GM19452 (cell line): ENCODE results near the gene NTMT1.
A peak's percentile ranks its signal among the peaks of the same experiment; 100 is the strongest.
"Not testable (repeated sequence)": the region's sequence is repeated elsewhere in the genome, so short reads cannot be mapped to it uniquely, and the experiment has no call there.

Source experiments
- ATAC-seq: cut with Tn5 transposase; IDR thresholded peaks from one replicate; pipeline ENCODE4 v1.9.1; 2021; ENCODE audit not compliant: unreplicated experiment

The NTMT1 gene, protein sequence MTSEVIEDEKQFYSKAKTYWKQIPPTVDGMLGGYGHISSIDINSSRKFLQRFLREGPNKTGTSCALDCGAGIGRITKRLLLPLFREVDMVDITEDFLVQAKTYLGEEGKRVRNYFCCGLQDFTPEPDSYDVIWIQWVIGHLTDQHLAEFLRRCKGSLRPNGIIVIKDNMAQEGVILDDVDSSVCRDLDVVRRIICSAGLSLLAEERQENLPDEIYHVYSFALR

DNA sequence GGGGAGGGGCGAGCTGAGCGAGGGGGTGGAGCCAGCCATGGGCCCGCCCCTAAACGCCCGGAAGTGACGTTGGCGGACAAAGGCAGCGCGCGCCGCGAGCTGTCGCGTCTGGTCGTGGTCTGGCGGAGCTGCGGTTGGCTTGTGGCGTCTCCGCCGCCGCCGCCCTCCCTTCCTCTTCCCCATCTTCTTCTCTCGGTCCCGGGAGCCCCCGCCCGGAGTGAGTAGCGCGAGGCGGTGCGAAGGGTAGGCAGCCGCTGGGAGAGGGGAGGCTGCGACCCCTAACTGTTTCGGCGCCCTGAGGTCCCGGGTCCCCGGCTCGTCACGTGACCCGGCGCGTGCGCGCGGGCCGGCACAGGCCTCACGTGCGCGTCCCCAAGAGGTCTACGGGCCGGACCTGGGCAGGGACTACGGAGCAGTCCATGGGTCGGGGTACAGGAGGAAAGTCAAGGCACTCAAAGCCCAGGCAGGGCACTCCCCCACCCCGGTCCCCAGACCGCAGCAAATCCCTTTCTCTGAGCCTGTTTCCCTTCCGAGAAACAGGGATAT lies at the start of gene NTMT1:
NTMT1 (plus strand) TSS at position 85 of the 546 bp plus-strand sequence. CDS start 6,541 bp downstream, outside the sequence.
- ATAC-seq: peak; percentile 74

DNA sequence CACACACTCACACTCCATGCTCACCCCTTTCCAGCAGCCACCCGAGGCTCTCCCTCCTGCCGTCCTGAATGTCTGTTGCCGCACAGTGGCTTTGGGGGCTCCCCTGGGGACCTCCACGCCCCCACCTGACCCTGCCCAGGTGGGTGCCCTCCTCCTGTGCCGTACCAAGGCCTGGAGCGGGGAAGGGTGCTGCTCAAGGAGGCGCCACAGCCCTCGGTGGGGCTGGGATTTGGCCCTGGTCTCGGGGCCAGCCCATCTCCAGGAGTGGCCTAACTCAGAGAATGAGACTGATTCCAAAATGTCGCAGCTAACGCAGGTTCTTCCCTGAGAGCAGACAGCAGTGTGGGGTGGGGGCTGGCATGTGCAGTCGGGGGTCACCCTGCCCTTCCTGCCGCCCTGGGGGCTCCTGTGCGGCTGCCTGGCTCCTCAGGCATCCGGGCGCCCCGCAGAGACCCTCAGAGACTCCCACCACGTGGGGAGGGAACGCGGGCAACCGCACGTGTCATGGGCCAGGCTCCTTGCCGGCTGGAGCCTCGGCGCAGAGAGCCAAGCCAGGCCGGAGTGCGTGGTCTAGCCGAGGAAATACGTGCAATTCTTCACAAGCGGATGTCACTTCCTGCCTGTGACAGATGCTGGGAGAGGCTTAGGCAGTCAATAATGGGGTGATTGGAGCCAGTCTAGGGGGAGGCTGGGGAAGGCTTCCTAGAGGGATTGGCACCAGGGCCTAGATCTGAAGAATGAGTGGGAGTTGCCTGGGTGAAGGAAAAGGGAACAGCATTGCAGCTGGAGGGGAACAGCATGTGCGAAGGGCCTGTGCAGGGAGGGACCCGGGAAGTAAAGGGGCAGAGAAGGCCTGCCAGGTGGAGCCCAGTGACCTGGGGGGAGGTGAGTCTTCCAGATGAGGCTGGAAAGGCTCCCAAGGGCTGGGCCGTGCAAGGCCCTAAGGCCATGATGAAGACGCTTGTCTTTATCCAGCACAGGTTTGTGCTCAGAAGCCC lies 49.1 kb upstream of the NTMT1 start:
- ATAC-seq: no peak

DNA sequence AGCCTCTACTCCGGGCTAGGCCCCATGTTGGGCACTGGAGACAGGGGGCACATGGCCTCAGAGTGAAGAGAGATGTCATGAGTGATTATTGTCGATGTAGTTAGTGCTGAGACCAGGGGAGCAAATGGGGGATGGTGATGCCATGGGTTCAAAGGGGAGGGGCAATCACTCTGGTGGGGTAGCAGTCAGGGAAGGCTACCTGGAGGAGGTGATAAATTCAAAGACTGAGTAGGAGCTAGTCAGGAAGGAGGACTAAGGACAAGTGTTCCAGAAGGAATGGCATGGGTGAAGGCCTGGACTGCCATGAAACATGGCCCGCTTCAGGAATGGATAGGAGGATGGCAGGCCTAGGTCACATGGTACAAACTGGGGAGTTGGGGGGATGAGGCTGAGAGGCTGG lies 46.7 kb upstream of the NTMT1 start:
- no peak for ATAC-seq

DNA sequence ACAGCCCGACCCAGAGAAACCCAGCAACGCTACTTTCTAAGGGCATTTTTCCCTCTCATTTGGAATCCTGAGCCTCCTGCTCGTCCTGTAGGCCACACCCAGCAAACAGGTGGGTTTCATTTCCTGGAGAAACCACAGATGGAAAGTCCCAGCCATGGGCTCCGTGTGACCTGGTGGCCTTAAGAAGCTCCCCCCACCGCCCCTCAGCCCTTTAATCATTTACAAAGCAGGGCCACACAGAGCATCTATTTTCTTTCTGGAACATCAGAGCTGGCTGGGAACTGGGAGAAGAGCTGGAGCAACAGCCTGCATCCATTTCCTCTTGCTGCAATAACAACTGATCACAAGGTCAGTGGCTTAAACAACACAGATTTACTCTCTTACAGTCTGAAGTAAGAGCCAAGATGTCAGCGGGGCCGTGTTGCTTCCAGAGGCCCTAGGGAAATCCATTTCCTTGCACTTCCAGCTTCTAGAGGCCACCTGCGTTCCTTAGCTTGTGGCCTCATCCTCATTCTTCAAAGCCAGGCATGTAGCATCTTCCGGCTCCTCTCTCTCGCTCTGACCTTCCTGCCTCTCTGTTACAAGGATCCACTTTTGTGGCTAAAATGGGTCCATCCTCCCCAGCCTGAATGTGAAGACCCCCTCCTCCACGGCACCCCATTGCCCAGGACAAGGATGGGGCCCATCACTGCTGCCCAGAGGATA lies 45.6 kb upstream of the NTMT1 start:
- ATAC-seq: no peak

DNA sequence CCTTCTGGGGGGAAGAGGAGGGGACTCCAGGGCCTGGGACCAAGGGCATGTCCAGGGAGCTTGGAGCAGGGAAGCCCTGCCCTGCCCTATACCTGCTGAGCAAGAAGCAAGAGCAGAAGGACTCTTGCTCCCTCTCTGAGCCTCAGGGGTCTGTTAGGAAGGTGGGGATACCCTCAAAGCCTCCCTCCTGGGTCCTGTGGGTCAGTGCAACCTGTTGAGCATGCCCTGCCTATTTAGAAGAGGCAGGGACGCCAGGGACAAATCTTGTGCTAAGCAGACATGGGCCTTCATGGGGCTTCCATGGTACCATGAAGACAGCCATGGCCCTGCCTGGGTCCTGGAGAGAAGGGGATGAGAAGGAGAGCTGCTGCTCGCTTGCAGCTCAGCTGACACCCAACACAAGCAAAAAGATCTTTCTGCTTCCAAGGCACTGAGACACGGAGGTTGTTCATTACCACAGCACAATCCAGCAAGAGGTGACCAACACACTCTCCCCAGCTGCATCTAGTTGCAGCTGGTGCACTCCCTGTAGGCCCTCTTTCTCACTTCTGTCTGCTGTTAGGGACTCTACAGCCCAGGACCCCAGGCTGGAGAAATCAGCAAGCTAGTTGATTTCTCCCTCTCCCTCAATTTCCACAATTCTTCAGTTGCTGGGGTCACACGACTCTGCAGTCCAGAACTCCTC lies 44.3 kb upstream of the NTMT1 start:
- ATAC-seq: no peak

DNA sequence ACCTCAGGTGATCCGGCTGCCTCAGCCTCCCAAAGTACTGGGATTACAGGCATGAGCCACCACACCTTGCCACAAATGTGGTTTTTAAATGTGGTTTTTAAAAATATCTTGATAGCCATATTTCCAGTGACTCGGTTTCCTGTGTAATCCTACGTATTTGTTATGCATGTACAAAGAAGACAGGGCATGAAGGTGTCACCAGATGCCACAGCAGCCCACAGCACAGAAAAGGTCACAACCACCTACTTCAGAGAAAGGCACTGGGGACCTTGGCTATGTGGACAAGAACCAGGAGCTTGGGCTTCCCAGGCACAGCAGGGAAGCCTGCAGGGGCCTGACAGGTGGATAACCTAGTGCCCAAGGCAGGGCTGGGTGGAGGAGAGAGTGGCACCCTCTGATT lies 43.1 kb upstream of the NTMT1 start:
- no peak for ATAC-seq

DNA sequence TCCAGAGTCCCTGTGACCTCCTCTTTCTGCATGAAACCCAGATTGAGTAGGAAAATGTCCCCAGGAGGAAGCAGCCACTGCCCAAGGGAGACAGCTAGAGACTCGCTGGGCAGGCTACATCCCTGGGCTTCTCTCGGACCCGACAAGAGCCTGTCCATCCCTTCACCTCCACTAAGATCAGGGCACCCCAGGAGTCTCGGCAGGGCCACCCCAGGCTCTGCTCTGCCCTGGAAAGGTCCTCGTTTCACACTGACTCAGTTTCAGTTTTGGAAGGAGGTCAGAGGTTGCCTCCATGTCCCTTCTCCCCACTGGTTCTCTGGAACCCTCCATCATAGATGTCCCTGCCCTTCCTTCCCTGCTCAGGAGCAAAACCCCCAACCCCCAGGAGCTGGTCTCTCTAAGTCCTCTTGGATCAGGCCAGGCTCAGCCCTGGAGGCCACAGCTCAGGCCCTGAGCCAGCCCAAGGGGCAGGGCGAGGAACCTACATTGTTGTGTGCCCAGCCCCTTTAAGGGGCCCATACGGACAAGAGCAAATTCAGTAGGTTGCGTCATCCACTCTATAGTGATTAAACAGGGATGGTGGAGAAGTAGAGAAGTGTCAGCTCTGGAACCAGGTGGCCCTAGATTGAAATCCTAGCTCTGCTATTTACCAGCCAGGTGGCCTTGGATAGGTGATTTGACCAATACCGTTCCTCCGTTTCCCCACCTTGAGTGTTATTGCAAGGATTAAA lies 42.5 kb upstream of the NTMT1 start:
- ATAC-seq: no peak

DNA sequence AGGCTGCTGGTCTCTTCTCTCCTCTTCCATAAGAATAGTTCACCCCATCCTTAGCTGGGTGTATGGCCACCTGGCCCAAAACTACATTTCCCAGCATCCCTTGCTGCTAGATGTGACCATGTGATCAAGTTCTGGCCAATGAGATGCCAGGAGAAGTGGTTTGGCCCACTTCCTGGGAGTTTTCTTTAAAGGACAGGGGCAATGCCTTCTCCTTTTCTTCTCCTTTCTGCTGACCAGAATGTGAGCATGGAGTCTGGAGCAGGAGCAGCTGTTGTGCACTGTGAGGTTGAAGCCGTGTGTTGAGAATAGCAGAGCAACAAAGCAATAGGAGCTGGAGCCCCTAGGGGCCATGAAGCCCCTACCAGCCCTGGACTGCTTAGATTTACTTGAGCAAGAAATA lies 41.8 kb upstream of the NTMT1 start:
- ATAC-seq: no peak

DNA sequence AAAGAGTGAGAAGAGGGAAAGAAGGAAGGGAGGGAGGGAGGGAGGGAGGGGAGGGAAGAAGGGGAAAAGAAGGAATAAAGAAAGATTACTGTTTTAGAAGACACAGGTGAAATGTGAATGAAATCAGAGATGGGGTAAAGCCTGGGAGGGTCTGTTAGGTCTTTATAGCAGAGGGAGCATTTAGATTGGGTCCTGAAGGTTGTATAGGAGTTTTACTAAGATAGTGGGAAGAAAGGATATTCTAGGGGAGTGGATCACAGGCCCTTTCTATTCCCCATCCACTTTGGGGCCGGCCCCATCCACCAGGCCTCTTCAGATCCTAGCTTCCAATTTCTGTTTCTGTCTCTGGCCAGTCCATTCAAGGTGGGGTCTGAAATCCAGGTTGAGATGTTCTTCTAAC lies 40.6 kb upstream of the NTMT1 start:
- no peak for ATAC-seq

DNA sequence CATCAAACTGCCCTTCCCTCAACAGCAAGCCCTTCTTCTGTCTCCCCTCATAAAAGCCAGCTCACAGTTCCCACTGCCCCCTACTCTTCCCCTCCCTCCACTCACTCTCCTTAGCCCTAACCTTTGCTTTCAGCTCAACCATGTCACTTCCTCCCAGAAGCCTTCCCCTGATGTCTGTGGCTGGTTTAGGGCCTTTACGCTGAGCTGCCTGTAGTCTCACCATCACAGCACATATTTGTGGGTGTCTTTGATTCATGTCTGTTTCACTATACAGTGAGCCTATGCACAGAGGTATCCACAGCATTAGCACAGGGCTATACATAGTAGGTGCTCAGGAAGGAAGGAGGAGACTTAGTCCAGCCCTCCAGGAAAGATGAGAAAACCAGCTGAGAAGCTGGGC lies 39.7 kb upstream of the NTMT1 start:
- ATAC-seq: no peak

DNA sequence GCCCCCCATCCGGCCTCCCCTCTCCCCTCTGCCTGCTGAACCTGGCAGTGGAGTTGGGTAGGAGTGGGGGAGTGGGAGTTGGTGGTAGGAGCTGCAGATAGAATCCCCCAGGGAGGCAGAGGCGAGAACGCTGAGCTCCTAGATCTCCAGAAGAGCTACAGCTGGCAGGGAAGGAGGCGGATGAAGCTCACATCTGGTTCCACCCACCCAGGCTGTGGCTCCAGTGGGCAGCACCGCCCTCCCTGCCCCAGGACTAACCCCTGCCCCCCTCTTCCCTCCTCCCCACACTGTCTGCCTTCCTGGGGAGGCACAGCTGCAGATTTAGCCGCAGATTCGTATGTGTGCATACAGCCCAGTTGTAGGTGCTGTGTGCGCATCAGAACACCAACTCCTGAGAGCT lies 39.3 kb upstream of the NTMT1 start:
- ATAC-seq: no peak

DNA sequence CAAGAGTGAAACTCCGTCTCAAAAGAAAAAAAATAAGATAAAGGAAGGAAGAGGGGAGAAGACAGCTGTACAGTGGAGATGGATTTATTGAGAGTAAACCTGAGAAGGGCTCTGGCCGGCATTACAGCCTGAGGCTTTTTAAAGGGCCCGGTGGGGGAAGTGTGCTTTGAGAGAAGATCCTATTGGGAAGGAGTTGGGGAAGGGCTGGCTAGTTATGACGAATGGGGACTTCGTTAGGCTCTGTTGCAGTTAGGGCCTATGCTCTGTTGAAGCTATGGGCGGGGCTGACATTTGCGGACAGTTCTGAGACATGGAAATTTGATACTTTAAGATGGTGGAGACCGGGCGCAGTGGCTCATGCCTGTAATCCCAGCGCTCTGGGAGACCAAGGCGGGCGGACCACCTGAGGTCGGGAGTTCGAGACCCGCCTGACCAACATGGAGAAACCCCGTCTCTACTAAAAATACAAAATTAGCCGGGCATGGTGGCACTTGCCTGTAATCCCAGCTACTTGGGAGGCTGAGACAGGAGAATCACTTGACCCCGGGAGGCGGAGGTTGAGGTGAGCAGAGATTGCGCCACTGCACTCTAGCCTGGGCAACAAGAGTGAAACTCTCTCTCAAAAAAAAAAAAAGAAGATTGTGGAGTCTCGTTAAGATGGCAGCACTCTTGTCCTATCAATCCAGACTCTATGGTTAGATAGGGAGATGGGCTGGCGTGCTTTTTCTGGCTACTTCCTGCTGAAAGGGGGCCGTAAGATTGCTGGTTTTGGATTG lies 38.3 kb upstream of the NTMT1 start:
- ATAC-seq: no peak

DNA sequence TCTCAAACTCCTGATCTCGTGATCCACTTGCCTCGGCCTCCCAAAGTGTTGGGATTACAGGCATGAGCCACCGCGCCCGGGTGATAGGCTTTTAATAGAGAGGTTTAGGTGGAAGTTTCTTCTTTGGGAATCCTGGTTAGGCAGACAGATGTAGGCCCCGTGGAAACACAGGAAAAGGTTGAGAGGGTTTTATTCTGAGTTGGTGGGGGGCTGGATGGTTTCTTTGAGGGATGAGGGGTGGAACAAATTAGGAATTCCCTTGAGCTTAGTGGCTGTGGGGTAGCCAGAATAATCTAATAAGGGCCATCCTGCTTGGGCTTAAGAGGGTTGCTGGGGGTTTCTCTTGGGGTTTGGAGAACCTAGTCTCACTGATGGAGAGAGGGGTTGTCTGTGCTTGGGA lies 35.5 kb upstream of the NTMT1 start:
- no peak for ATAC-seq

DNA sequence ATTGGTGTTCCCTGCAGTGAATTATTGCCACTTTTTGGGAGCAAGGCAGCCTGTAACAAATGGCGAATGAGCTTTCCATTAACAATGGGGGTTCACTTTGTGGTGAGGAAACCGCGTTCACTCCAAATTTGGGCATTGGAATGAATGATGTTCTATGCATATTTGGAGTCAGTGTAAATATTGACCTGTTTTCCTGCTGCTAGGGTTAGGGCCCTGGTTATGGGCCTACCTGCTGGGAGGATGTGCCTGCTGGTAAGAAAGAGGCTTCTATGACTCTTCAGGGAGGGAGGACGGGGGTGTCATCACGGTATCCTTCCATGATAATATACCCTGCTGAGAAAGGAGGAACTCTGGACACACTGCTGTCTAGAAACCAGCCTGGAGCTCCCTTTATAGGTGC lies 34.0 kb upstream of the NTMT1 start:
- ATAC-seq: no peak

DNA sequence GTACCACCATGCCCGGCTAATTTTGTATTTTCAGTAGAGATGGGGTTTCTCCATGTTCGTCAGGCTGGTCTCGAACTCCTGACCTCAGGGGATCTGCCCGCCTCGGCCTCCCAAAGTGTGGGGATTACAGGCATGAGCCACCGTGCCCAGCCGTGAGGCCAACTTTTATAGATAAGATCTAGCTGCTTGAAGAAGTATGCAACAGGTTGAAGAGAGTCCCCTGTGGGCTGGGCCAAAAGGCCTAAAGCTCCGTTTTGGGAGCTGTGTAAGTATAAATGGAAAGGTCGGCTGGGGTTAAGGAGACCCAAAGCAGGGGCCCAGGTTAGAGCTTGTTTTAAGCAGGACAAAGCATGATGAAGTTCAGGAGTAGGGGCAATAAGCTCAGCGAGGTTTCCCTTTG lies 33.2 kb upstream of the NTMT1 start:
- not testable (repeated sequence) for ATAC-seq

DNA sequence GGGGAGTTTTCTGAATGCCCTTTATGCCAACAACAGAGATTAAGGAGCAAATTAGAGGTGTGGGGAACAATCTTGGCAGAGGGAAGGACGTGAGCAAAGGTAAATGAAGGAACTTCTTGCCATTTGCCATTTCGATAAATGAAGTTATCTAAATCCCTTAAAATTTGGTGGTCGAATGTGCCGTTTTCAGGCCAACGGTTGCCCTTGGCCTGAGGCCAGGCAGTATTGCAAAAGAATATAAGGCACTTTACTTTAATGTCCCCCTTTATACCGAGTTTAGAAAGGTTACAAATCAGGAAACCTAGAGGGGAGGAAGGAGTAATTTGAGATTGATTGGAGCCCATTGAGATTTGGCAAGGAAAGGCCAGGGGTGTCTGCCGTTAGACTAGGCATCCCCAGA lies 31.3 kb upstream of the NTMT1 start:
- ATAC-seq: no peak

DNA sequence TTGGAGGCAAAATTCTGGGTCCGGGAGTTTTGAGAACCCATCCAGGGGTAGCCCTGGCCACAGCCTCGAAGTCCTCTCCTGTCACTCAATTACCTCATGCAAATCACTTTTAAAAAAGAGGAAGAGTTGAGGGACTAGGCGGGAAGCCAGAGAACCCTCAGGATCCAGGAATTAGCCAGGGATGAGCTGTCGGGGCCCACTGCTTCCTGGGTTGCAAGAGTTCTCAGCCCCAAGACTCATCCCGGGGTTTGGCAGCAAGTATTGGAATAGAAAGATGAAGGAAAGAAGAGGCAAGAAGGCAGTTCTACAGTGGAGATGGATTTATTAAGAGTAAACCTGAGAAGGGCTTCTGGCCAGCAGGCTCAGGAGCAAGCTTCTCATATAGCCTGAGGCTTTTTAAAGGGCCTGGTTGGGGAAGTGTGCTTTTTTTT lies 30.6 kb upstream of the NTMT1 start:
- no peak for ATAC-seq

DNA sequence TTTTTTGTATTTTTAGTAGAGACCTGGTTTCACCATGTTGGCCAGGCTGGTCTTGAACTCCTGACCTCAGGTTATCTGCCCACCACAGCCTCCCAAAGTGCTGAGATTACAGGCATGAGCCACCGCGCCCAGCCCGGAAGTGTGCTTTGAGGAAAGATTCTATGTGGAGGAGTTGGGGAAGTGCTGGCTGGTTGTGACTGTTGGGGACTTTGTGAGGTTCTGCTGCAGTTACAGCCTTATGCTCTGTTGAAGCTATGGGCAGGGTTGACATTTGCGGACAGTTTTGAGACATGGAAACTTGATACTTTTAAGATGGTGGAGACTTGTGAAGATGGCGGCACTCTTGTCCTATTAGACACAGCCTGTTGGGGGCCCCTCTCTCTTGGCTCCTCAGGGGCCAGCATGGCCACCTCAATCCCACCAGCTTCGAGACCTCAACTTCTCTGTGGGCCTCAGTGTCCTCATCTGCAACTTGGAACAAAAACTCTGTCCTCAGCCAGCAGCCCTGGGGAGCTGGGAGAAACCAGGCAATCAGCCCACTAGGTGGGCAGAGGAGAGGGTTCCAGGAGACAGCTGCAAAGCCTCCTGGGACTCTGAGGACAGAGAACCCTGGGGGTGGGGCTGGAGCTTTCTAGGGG lies 29.9 kb upstream of the NTMT1 start:
- ATAC-seq: no peak
